GM12875 (cell line): Measurements from ENCODE around the gene DOCK1.

ENCODE experiments used
- H3K4me3 ChIP-seq: one replicate; pipeline ENCODE4 v1.5.1; 2011; ENCODE audit warnings: low read depth, low read length, control low read depth
- CTCF ChIP-seq: IDR thresholded peaks from 2 replicates; pipeline ENCODE4 v1.5.1; 2011; ENCODE audit warnings: low read depth, mild to moderate bottlenecking, control low read depth, inconsistent platforms, low read length, moderate library complexity, borderline replicate concordance; ENCODE audit not compliant: insufficient read depth

The DOCK1 gene

GRCh38 chr10:127020260-127020659 is 115.0 kb downstream of the DOCK1 start:
- no peak overlapping the region for H3K4me3 ChIP-seq
- no peak for TF ChIP-seq CTCF

DNA sequence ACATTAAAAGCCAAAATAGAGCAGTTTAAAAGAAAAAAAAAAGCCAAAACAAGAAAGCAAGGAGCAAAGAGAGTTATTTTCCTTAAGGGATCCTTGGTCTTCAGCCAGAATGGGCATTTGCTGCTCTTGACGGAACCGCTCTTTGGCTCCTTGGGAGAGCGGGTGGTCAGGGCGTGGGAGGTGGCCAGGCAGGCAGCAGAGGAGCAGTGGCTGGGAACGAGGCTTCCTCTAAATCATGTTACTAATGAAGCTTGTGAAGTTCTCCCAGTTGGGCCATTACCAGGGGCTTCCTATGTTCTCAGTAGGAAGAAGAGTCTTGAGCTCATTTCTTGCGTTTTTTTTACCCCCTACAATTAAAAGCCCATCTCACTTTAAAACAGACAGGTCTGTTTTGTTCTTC is 116.6 kb downstream of the DOCK1 start:
- TF ChIP-seq CTCF = no peak

GRCh38 chr10:127024685-127025435 is 119.6 kb downstream of the DOCK1 start:
- no peak for TF ChIP-seq CTCF
- H3K4me3 ChIP-seq = no peak overlapping the region

More for the DNA sequence above, 116.6 kb downstream of the DOCK1 start:
- H3K4me3 ChIP-seq = no peak overlapping the region

- no peak overlapping the region for H3K4me3 ChIP-seq
- TF ChIP-seq CTCF = no peak
Observed at GRCh38 chr10:127027786-127028185, 122.6 kb downstream of the DOCK1 start.

GRCh38 chr10:127028556-127028955 is 123.3 kb downstream of the DOCK1 start:
- H3K4me3 ChIP-seq = no peak overlapping the region
- no peak for TF ChIP-seq CTCF

DNA sequence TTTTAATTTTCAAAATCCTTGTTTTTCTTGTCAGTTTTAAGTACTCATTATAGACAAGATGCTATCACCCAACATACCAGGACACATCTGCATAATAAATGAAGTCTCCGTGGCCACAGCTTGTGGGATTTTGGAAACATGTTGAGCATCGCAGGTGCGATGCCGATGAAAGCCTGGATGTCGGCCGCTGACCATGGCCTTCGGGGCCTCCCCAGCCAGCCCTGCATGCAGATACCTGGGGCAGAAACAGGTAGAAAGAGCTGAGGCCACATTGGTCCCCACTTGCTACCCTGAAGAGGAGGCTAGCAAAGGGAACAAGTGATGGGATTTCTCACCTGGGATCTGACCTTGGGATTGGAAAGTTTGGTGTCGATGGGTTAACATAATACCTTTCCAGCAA is 123.8 kb downstream of the DOCK1 start:
- TF ChIP-seq CTCF = no peak

GRCh38 chr10:127033216-127034033 is 128.2 kb downstream of the DOCK1 start:
- no peak for TF ChIP-seq CTCF
- H3K4me3 ChIP-seq = no peak overlapping the region

More for the DNA sequence above, 123.8 kb downstream of the DOCK1 start:
- H3K4me3 ChIP-seq = no peak overlapping the region
